D721Med (cell line): ENCODE data around the gene SNRK.

Experiments
- DNase-seq: peaks from one replicate; pipeline ENCODE4 v3.0.0; 2011; ENCODE audit warnings: low spot score; ENCODE audit not compliant: insufficient read length
- FAIRE-seq: peaks from 2 replicates; lab custom pipeline; 2011; peaks lifted over from hg19 to GRCh38; lab: Jason Lieb, UNC
- TF ChIP-seq, protein P1 (sequence below): IDR thresholded peaks from 2 replicates; pipeline ENCODE4 v1.5.1; 2012; ENCODE audit warnings: mild to moderate bottlenecking, control low read depth; ENCODE audit not compliant: insufficient read depth; ENCODE audit errors: missing control alignments

Gene SNRK

GRCh38 chr3:43390255-43390588, 103.9 kb downstream of the SNRK start:
- DNase-seq (no peak), FAIRE-seq (no peak)
- TF ChIP-seq, protein P1, sequence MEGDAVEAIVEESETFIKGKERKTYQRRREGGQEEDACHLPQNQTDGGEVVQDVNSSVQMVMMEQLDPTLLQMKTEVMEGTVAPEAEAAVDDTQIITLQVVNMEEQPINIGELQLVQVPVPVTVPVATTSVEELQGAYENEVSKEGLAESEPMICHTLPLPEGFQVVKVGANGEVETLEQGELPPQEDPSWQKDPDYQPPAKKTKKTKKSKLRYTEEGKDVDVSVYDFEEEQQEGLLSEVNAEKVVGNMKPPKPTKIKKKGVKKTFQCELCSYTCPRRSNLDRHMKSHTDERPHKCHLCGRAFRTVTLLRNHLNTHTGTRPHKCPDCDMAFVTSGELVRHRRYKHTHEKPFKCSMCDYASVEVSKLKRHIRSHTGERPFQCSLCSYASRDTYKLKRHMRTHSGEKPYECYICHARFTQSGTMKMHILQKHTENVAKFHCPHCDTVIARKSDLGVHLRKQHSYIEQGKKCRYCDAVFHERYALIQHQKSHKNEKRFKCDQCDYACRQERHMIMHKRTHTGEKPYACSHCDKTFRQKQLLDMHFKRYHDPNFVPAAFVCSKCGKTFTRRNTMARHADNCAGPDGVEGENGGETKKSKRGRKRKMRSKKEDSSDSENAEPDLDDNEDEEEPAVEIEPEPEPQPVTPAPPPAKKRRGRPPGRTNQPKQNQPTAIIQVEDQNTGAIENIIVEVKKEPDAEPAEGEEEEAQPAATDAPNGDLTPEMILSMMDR = no peak

DNA sequence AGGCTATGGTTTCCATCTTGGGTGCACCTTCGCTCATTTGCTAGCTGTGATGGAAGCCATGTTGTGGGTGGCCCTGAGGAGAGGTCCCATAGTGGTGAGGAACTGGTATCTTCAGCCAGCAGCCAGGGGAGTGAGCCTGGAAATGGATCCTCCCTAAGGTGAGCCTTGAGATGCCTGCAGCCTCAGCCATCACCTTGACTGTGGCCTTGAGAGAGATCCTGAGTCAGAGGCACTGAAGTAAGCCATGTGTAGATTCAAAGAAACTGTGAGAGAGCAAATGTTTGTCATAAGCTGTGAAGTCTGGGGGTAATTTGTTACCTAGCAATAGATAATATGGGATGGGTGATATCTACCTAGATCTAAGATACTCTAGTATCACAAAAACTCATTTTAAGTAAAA, 105.3 kb downstream of the SNRK start:
- TF ChIP-seq, protein P1 = no peak
- DNase-seq = no peak
- FAIRE-seq = no peak

DNA sequence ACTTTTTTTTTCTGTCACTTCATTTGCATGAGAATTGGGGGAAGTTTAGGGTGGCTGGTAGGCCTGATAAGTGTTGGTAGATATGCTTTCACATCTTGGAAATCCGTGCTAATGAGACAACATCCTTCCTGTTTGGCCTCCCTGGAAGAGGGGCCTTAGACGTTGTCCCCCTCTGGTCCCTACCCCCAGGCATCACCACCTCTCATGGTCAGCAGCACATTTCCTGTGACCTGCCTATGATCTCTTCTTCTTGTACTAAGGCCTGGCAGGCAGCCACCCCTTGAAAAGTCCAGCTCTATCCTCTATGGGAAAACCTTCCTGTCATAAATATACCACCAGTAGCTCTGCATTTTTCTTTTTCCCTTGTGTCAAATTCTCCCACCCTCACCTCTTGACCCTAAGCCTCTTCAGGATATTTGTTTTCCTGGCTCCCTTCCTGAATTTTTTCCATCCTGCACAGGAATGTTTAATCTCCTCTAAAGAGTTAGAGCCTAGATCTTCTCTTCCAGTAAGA, 107.8 kb downstream of the SNRK start:
- TF ChIP-seq, protein P1 = no peak

DNA sequence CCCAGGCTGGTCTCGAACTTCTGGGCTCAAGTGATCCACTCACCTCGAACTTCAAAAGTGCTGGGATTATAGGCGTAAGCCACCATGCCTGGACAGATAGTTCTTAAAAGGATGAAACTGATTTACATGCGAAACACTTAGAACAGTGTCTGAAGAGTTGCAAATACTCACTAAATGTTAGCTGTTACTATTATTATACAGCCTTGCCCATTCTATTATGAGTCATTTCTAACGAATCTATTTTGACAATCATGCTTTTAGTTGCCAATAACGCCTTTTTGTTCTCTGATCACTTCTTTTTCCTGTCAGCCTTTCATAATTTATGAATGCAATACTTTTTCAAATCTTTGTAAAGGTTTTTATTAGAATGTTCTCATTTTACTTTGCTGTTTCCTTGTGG, 112.7 kb downstream of the SNRK start:
- DNase-seq (no peak), FAIRE-seq (no peak)
- TF ChIP-seq, protein P1 = no peak

More for the DNA sequence above, 107.8 kb downstream of the SNRK start:
- FAIRE-seq (no peak), DNase-seq (no peak)

DNA sequence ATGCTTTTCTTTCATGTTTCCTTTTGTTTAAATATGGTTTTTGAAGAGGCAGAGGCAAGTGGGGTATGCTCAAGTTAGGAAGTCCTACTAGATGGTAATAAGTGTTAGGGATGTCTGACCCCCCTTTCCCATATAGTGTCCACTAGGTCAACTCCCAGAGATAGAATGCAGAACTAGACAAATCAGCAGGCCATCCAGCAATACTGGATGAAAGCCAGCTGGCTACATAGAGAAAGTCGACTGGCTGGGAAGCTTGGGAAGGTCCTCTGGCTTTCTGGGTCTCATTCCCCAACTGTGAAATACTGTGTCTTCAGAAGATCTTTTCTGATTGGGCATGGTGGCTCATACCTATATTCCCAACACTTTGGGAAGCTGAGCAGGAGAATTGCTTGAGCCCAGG, 113.8 kb downstream of the SNRK start:
- FAIRE-seq = no peak
- TF ChIP-seq, protein P1 = no peak
- no peak for DNase-seq
